GM19099 (cell line): ENCODE measurements around the gene PNLIPRP1.

ENCODE experiments used
- POLR2A ChIP-seq: IDR thresholded peaks from 3 replicates; pipeline ENCODE4 v1.6.1; 2011; ENCODE audit warnings: low read depth; ENCODE audit not compliant: insufficient read length; ENCODE audit errors: extremely low read depth

The PNLIPRP1 gene

DNA sequence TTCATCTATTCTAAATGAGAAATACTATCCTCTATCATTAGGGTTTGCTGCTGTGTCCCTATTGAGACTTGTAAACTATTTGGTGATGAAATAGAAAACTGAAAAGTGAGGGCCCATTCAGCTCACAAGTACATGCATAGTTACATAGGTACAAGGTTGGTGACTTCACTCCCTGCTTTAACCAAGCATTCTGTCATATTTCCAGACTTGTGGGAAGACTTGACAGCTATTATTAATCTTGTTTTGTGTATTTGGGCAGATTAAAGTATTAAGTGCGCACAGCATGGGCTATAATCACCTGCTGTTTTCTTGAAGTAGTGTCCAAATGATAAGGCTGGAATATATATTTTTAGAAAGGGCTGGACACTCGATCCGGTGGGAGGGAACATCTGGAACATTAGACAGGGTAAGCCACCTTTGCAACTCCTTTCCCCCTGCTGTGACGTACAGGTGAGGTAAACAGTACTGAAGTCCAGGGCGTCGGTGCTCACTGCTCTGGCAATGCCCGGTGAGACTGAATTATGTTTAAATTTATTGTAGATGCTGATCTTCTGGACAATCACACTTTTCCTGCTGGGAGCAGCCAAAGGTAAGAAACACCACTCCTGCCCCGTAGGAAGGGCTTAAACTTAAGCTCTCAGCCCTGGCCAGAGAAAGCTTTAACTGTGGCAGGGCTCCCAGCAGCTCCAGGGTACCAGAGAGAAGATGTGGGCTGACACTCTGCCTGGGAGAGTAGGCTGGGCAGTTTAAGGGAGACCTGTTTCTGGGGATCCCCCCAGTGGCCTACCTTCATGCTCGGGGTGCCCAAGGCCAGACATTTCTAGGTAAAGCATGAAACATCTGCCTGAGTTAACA is at the start of gene PNLIPRP1:
PNLIPRP1 (plus strand) TSS at position 370 of the 855 bp plus-strand sequence; CDS start at position 541, 171 bp downstream.
- no peak for TF ChIP-seq POLR2A

DNA sequence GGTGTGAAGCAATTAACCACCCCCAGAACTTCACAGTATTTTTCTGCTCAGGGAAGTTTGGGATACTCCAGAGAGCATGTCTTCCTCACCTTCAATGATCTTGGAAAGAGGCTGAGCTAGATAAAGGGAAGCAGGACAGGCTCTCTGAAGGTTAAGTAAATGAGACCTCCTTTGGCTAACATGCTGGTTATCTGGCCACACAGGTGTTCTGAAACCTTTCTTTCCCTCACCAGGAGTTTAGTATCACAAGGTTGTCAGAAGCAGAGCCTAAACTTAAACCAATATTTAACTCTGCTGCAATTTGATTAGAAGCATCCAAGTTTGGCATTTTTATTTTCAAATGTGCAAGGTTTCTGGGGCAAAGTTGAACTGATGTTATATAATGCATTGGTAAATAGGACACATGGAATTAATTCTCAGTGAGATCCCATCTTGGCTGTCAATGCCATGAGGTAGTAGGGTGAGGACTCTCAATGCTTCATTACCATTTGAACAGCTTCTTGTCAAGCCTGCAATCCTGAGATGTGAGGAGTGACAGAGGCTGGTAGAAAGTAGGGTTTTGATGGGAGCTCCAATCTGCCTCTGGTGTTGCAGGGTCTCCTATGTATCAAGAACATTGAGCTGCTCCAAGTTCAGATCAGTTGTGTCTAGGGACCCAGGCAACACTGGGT is 48.6 kb upstream of the PNLIPRP1 start:
- no peak for TF ChIP-seq POLR2A

GRCh38 chr10:116545122-116545521 is 45.6 kb upstream of the PNLIPRP1 start:
- TF ChIP-seq POLR2A: no peak

DNA sequence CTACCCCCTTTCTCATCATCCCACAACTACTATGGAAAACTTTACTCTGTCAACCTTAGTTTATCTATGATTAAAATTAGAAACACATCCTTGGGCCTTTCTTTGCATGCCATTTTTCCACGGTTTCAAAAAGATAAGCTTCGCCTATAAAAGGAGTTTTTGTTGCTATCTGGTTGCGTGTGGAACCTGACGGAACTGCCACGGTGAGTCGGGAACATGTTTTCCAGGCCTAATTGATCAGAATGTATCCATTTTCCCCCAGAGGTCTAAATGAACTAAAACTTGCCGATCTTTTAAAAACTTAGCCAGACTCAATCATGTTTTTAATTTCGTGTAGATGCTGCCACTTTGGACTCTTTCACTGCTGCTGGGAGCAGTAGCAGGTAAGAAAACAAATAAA is 45.0 kb upstream of the PNLIPRP1 start, which contains the start of gene PNLIP:
PNLIP (plus strand) TSS at position 176 of the 400 bp plus-strand sequence; CDS start at position 338, 162 bp downstream.
- TF ChIP-seq POLR2A: no peak

DNA sequence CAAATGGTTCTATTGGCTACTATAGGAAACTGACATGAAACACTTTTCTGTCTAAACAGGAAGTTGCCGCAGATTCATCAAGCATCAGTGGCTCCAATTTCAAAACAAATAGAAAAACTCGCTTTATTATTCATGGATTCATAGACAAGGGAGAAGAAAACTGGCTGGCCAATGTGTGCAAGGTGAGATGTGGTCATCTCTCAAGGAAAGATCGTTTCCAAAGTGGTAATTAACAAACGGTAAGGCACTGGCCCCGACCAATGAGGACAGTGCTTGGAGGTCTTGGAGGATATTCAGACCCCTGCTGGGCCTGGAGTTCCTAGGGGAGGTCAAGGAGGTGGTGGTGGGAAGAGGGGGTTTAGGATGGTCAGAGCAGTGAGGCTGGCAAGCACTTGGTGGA is 42.5 kb upstream of the PNLIPRP1 start:
- no peak for TF ChIP-seq POLR2A

DNA sequence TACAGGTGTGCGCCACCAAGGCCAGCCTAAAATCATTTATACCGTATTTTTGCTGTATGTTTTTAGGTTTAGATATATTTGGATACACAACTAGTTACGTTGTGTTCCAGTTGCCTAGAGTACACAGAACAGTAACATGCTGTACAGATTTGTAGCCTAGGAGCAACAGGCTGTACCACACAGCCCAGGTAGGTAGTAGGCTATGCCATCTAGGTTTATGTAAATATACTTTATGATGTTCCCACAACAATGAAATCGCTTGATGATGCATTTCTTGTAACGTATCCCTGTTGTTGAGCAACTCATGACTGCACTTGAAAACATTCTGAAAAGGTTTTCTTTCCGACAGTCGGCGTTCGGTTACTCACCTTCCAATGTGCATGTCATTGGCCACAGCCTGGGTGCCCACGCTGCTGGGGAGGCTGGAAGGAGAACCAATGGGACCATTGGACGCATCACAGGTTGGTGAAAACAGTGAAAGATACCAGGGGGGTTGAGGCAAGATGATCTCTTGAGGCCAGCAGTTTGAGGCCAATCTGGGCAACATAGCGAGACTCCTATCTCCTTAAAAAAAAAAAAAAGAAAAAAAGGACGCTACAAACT is 37.3 kb upstream of the PNLIPRP1 start:
- no peak for TF ChIP-seq POLR2A

- TF ChIP-seq POLR2A: no peak
These were observed 36.1 kb upstream of the PNLIPRP1 start for GRCh38 chr10:116554628-116555027.

- TF ChIP-seq POLR2A: no peak
These were observed 34.9 kb upstream of the PNLIPRP1 start for GRCh38 chr10:116555880-116556279.

DNA sequence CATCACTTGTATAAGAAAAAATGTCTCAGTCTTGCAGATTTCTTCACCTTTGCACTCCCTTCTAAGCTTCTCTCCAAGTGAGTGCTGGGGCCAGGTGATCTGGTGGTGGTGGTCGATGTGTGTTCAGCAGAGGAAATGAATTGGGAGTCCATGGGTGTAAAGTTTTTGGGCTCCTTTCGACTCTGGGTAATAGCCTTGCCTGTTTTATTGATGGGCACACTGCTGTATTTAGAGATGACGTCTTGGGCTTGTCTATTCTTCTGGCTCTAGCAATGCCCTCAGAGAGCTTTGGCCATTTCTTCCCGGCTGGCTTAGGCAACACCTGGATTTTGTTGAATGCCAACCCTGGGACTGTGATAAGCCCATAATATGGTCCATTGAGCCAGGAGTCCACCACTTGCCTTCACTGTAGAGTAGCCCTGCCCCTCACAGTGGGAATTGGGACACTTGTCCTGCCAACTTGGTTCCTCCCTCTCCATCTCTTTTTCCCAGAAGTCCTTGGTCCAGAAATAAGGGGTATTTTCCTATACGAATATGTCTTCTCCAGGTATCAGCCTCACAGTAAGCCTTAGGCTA is 33.4 kb upstream of the PNLIPRP1 start:
- no peak for TF ChIP-seq POLR2A

DNA sequence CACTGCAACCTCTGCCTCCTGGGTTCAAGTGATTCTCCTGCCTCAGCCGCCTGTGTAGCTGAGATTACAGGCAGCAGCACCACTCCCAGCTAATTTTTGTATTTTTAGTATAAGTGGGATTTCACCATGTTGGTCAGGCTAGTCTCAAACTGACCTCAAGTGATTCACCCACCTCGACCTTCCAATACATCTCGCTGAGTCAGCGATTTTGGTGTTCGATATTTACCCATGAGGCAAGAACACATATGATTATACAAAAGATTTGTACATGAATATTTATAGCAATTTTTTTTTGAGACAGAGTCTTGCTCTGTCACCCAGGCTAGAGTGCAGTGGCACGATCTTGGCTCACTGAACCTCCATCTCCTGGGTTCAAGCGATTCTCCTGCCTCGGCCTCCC is 25.2 kb upstream of the PNLIPRP1 start:
- no peak for TF ChIP-seq POLR2A

- no peak for TF ChIP-seq POLR2A
These were observed 23.8 kb upstream of the PNLIPRP1 start for GRCh38 chr10:116566932-116567331.

DNA sequence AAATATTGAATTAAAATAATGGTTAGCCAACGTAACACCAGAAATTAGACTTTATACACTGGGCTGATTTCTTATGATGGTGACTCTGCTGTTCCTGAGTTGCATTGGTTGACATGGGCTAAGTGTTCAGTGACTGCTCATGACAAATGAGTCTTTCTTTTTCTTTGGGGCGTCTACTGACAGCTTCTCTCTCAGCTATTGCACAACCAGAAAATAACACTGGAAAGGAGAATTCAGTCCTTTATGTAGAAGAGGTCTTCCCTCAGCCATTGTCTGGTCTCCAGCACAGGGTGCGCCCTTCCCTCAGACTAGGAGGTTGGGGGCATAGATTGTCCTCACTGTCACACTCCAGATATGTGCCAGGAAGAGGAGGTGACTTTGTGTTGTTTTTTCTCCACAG is 23.4 kb upstream of the PNLIPRP1 start:
- TF ChIP-seq POLR2A: no peak

DNA sequence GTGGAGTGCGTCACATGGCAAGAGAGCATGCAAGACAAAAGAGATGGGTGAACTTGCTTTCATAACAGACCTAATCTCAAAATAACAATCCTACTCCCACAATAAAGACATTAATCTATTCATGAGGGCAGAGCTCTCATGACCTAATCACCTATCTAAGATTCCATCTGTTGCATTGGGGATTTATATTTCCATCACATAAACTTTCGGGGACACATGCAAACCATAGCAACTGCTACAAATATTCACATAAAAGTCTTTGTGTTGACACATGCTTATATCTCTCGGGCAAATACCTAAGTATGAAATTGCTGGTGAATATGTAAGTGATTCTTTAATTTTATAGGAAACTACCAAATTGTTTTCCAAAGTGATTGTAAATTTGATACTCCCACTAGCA is 16.0 kb upstream of the PNLIPRP1 start:
- TF ChIP-seq POLR2A: no peak

- TF ChIP-seq POLR2A: no peak
These were observed 2.7 kb upstream of the PNLIPRP1 start for GRCh38 chr10:116587878-116588591.

GRCh38 chr10:116588995-116589394 is 1.8 kb upstream of the PNLIPRP1 start:
- no peak for TF ChIP-seq POLR2A
